Lower lobe of right lung (tissue), 2 donors: ENCODE data around the gene RAD52. TPM values are rescaled to one million over a fixed set of nuclear protein-coding genes. Genes with fewer than 3 reads are reported as not detected.

Experiments used
- ATAC-seq, 2 donors: fragments of 200-7000 bp; cut with Tn5 transposase; one replicate each; pipeline ENCODE4 v1.9.1; 2020 to 2022; ENCODE audit warnings: mild to moderate bottlenecking in 2 of 2, moderate library complexity in 2 of 2
- DNase-seq: peaks from one replicate; pipeline ENCODE4 v3.0.0-alpha.2; 2020
- H3K27ac ChIP-seq: fragments of 200-600 bp; one replicate; pipeline ENCODE4 v1.8.0; 2022
- H3K27me3 ChIP-seq: fragments of 200-600 bp; one replicate; pipeline ENCODE4 v1.8.0; 2022; ENCODE audit warnings: low read depth
- H3K36me3 ChIP-seq: fragments of 200-600 bp; one replicate; pipeline ENCODE4 v1.8.0; 2022; ENCODE audit warnings: mild to moderate bottlenecking
- H3K4me1 ChIP-seq: fragments of 200-600 bp; one replicate; pipeline ENCODE4 v1.8.0; 2022
- H3K4me3 ChIP-seq: fragments of 200-600 bp; one replicate; pipeline ENCODE4 v1.8.0; 2022; ENCODE audit warnings: mild to moderate bottlenecking
- H3K9me3 ChIP-seq: fragments of 200-600 bp; one replicate; pipeline ENCODE4 v1.8.0; 2022
- intact Hi-C: fragments of 100-400 bp; cut with DNase I; formaldehyde crosslinking; loops from one replicate; pipeline ENCODE4 v1.11.0; 2022
- total RNA-seq: library from RNA; stranded (reverse); fragmentation: NEBNext Ultra II Directional; extraction: Animal tissue kit (Norgen Biotek cat#: 25700); gene quantifications from one replicate; pipeline ENCODE4 v1.2.1, GENCODE V29; 2021
- TF ChIP-seq, protein P1 (sequence below): fragments of 200-600 bp; IDR thresholded peaks from one replicate; pipeline ENCODE4 v1.8.0; 2022; ENCODE audit warnings: antibody characterized with exemption, mild to moderate bottlenecking
- donor health status: DM: no; HTN: yes; CAD: no; lungs with severe emphysema.

The RAD52 gene
- total RNA-seq, 1 donor from 2014 or later, result 12.2 TPM

DNA sequence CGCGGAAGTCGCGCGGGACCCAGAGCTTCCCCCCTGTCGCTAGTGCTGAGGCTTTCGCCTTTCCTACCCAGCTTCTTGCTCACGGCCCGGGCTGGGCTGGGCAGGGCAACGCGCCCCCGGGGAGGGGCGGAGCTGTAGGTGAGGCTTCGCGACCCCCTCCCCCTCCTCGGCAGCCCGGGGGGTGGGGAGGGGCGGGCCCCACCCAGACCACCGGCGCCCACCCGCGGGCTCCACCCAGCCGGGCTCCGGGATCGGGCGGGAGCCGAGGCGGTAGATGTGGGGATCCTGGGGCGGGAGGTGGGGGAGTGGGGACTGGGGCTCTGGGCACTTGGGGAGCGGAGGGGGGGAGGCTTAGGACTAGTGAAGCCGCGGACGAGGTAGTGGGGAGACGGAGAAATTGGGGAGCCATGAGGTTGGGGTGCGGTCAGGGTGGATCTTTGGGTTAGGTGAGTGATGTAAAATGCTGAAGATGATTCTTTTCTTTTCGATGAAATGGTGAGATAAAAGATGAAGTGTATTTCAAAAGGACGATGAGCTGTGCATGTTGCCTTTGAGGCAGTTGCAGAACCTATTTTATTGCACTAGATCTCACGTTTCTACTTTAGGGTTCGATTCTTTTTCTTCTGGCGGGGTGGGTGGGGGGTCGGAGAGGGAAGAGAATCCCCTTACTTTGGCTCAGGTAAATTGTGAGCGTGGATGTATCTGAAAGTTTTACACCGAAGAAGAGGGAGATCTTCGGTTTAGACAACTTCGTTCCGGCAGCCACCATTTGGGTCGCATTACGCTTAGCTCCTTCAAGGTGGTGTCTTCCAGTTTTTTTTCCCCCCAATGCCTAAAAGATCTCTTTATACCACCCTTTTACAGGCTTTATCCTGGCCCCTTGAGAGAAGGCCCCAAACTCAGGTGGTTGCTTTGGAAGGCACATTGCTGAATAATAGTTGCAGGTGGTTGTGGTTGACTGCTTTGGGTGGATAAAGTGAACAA lies 42.1 kb upstream of the RAD52 start:
- Histone ChIP-seq H3K36me3 (no peaks in the 10 kb centered on the region), H3K4me3 (peak overlapping the region; percentile 84), H3K9me3 (no peaks in the 10 kb centered on the region), H3K27ac (peak overlapping the region; percentile 98), H3K27me3 (no peaks in the 10 kb centered on the region), H3K4me1 (peaks cover 49% of the 10 kb centered on the region)
- TF ChIP-seq, protein P1, sequence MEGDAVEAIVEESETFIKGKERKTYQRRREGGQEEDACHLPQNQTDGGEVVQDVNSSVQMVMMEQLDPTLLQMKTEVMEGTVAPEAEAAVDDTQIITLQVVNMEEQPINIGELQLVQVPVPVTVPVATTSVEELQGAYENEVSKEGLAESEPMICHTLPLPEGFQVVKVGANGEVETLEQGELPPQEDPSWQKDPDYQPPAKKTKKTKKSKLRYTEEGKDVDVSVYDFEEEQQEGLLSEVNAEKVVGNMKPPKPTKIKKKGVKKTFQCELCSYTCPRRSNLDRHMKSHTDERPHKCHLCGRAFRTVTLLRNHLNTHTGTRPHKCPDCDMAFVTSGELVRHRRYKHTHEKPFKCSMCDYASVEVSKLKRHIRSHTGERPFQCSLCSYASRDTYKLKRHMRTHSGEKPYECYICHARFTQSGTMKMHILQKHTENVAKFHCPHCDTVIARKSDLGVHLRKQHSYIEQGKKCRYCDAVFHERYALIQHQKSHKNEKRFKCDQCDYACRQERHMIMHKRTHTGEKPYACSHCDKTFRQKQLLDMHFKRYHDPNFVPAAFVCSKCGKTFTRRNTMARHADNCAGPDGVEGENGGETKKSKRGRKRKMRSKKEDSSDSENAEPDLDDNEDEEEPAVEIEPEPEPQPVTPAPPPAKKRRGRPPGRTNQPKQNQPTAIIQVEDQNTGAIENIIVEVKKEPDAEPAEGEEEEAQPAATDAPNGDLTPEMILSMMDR, result no peak
- intact Hi-C loops, result no loop called here
- DNase-seq (no peak), ATAC-seq (peak; percentile 57 to 58)

- peaks cover 49% of the 10 kb centered on the region for H3K4me1 ChIP-seq
- intact Hi-C loops, result no loop called here
- H3K27ac ChIP-seq, result peak within 1 kb of the TSS; percentile 98
- H3K27me3 ChIP-seq, result no peaks in the 10 kb centered on the region
- H3K36me3 ChIP-seq, result no peaks in the 10 kb centered on the region
- TF ChIP-seq, protein P1, result no peak
- ATAC-seq (peak; percentile 97 to 98), DNase-seq (peak; percentile 92)
- no peaks in the 10 kb centered on the region for H3K9me3 ChIP-seq
- peak within 1 kb of the TSS; percentile 84 for H3K4me3 ChIP-seq
Observed at GRCh38 chr12:990661-991349, 41.3 kb upstream of the RAD52 start, which contains the start of gene ERC1. Gene ERC1 (plus strand): TSS chr12:991223. CDS start chr12:1027904, 36,681 bp downstream.

DNA sequence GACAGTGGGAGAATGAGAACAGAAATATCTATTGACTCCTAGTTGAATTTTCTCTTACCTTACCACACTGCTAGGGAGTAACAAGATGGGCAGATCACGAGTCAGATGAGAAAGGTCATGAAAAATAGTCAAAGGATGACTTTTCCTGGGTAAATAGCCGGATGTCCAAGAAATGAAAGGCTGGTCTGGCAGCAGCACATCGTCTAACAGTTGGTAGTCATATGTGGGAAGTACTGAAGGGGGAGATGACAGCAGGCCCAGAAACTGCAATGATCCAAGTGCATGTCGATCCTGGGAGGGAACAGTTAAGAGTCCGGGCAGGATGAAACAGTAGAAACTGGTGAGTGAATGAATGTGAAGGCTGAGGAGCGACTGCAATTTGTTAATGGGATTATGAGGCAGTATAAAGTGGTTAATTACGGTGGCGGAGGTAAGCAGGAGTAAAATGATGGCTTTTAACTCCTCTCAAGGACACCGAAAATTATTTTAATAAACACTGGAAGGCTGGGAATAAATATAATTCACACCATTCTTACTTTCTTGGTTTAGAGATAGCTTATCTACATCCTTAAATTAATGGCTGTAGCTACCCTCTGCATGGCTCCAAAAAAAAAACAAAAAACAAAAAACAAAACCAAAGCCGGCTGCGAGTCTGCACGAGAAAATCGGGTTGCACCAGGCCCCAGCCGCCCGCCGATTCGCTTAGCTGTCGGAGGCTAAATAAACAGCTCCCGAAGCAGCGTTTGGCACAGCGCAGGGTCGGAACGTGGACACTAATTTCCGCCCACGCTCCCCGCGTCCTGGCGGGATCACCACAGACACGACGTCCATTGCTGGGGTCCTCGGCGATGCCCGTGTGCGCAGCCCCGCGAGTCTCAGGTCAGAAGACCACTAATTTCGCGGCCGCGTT lies 40.5 kb upstream of the RAD52 start:
- intact Hi-C loops, result no loop called here
- Histone ChIP-seq H3K27ac (peak overlapping the region; percentile 98), H3K27me3 (no peaks in the 10 kb centered on the region), H3K4me3 (peak overlapping the region; percentile 84), H3K36me3 (no peaks in the 10 kb centered on the region), H3K9me3 (no peaks in the 10 kb centered on the region), H3K4me1 (peaks cover 45% of the 10 kb centered on the region)
- DNase-seq (peak; percentile 83), ATAC-seq (peak; percentile 69 to 73)
- TF ChIP-seq, protein P1, result no peak

- H3K27ac ChIP-seq, result no peak overlapping the region
- no peaks in the 10 kb centered on the region for H3K9me3 ChIP-seq
- peaks cover 43% of the 10 kb centered on the region for H3K4me1 ChIP-seq
- intact Hi-C loops, result no loop called here
- H3K36me3 ChIP-seq, result no peaks in the 10 kb centered on the region
- H3K4me3 ChIP-seq, result peak overlapping the region; percentile 84
- ATAC-seq, result no peak
- TF ChIP-seq, protein P1, result no peak
- no peaks in the 10 kb centered on the region for H3K27me3 ChIP-seq
- no peak for DNase-seq
Observed at GRCh38 chr12:989051-989450, 39.6 kb upstream of the RAD52 start.

- ATAC-seq, result no peak
Observed at GRCh38 chr12:988646-989045, 39.2 kb upstream of the RAD52 start.

More at GRCh38 chr12:988646-989045, 39.2 kb upstream of the RAD52 start:
- intact Hi-C loops, result no loop called here
- H3K27me3 ChIP-seq, result no peaks in the 10 kb centered on the region
- no peaks in the 10 kb centered on the region for H3K36me3 ChIP-seq
- TF ChIP-seq, protein P1, result no peak
- no peak overlapping the region for H3K4me3 ChIP-seq
- H3K4me1 ChIP-seq, result peaks cover 40% of the 10 kb centered on the region
- no peaks in the 10 kb centered on the region for H3K9me3 ChIP-seq
- H3K27ac ChIP-seq, result no peak overlapping the region
- no peak for DNase-seq
